HG02938 (cell line): ENCODE data around the gene F2R.
"Not testable (repeated sequence)": the region's sequence is repeated elsewhere in the genome, so short reads cannot be mapped to it uniquely, and the experiment has no call there.

ENCODE experiments used
- ATAC-seq: cut with Tn5 transposase; IDR thresholded peaks from one replicate; pipeline ENCODE4 v1.9.1; 2021; ENCODE audit warnings: mild to moderate bottlenecking, moderate library complexity; ENCODE audit not compliant: unreplicated experiment

Gene F2R

DNA sequence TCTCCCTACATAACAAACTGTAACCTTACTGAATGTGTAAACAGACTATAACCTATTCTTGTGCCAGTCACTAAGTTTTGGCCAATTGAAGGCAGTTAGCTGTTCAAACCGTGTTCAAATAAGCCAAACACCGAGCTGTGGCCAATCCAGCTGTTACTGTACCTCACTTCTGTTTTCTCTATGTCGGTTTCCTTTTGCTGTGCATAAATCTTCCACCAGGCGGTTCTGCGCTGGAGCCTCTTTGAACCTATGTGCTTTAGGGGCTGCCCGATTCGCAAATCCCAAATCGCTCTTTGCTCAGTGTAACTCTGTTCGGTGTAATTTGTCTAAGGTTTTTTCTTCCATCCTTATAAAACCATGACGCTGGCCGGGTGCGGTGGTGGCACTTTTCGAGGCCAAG is 31.8 kb downstream of the F2R start:
- ATAC-seq: no peak

- no peak for ATAC-seq
Measured at GRCh38 chr5:76751291-76751690, 35.4 kb downstream of the F2R start.

DNA sequence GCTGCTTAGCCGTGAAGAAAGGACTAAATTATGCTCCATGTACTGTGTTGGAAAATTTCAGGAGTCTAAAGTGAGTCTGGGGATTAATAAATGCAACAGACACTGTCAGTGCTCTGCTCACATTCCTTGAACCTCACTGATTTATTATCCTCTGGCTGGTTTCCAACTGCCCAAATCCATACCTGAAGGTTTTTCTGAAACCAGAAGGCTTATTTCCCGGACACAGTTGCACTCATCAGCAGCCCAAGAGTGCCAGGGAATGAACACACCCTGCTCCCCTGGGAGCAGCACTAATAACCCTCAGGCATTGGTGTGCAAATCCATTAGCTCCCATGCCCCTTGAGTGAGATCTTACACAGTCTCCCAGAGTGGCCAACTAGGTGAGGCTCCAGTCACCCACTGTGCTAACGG is 38.7 kb downstream of the F2R start:
- no peak for ATAC-seq

DNA sequence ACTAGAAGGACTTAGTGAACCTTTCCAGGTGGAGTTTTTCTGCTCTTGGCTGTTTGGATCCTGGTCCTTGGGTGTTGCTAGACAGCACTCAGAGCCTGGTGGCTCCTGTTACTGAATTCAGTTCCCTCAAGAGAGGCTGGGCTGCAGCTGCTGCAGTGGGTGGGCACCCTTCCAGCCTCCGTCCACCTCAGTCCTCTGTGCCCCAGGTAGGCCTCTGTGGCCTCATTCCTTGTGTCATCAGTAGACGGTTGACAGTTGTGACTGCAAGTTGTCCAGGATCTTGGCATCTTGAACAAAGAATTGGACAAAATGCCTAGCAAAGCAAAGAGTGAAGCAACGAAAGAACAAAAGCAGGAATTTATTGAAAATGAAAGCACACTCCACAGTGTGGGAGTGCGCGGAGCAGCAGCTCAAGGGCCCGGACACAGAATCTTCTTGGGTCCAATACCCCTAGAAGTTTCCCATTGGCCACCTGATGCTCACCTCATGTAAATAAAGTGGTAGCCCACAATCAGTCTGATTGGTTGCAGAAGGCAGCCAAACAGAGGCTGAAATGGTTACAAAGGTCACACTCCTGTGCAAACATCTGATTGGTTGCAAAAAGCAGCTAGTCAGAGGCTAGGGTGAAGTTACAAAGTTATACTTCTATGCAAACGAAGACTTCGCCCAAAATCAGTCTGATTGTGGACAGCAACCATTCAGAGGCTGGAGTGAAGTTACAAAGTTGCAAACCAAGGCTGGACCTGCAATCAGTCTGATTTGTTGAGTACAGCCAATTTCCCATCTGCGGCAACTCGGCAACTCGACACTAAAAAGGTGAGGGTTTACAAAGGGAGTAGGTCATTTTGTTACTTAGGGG is 40.1 kb downstream of the F2R start:
- ATAC-seq: no peak

DNA sequence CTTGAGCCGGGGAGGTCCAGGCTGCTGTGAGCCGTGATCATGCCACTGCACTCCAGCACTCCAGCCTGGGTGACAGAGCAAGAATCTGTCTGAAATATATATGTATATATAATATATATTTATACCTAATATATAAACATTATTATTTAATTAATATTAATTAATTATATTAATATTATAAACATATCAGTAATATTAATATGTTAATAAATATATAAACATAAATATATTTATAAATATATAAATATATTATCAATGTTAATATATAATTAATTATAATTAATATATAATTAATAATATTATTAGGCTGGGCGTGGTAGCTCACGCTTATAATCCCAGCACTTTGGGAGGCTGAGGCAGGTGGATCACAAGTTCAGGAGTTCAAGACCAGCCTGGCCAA is 41.1 kb downstream of the F2R start:
- no peak for ATAC-seq

GRCh38 chr5:76761118-76761517 is 45.2 kb downstream of the F2R start:
- not testable (repeated sequence) for ATAC-seq

- ATAC-seq: no peak
Measured at GRCh38 chr5:76762484-76762883, 46.6 kb downstream of the F2R start.

DNA sequence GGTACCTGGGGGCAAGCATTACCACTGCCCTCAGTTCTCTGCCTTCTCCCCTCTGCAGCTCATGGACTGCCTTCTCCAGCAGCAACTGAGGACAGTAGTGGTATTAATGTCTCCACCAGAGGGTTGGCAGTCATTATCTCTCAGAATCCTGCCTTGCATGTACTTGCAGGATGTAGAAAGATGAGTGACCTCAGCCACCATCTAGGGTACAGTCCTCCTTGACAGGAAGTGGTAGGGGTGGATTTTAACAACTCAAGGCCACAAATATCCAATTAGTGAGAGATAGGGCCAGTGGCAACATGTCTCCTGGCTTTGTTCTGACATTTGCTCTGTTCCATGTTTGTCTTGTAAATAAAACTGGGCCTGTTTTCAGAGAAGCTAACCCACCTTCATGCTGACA is 47.2 kb downstream of the F2R start:
- ATAC-seq: no peak

GRCh38 chr5:76764374-76764773 is 48.4 kb downstream of the F2R start:
- no peak for ATAC-seq

DNA sequence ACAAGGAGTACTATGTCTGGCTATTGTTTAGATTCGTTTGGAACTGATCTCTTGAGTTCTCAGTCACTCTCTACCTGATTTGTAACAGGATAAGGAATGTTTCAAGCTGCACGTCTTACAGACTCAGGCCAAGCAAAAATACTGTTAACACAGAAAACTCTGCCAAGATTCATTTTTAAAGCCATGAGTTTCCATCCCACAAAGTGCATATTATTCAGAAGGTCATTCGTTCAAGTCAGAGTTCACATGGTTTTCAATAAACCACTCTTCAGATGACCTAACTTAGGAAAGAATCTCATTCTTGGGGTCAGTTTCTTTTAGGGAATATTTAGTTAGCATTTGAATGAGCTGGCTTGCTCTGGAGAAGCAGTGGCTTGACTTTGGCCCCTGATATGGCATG is 49.3 kb downstream of the F2R start:
- no peak for ATAC-seq

- no peak for ATAC-seq
Measured at GRCh38 chr5:76766746-76767145, 50.8 kb downstream of the F2R start.

DNA sequence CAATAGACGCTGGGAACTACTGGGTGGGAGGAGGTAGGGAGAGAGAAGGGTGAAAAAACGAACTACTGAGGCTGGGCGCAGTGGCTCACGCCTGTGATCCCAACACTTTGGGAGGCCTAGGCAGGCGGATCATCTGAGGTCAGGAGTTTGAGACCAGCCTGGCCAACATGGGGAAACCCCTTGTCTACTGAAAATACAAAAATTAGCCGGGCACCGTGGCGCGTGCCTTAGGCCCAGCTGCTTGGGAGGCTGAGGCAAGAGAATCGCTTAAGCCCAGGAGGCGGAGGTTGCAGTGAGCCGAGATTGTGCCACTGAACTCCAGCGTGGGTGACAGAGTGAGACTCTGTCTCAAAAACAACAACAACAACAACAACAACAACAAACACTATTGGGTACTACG is 55.1 kb downstream of the F2R start:
- not testable (repeated sequence) for ATAC-seq

GRCh38 chr5:76771705-76772405 is 55.9 kb downstream of the F2R start:
- ATAC-seq: no peak

- no peak for ATAC-seq
Measured at GRCh38 chr5:76775921-76776320, 60.0 kb downstream of the F2R start.

GRCh38 chr5:76776391-76776790 is 60.5 kb downstream of the F2R start:
- ATAC-seq: no peak

DNA sequence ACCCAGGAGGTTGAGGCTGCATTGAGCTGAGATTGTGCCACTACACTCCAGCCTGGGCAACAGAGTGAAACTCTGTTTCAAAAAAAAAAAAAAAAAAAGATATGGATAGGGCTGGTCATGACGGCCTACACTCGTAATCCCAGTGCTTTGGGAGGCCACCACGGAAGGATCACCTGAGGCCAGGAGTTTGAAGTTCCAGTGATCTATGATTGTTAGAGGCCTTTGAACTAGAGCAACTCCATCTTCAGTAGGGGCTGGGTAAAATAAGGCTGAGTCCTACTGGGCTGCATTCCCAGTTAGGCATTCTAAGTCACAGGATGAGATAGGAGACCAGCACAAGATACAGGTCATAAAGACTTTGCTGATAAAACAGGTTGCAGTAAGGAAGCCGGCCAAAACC is 64.7 kb downstream of the F2R start:
- ATAC-seq: not testable (repeated sequence)

GRCh38 chr5:76781775-76782174 is 65.8 kb downstream of the F2R start:
- ATAC-seq: no peak

GRCh38 chr5:76782444-76782843 is 66.5 kb downstream of the F2R start:
- no peak for ATAC-seq
